ENCODE results near the gene SCO2. TPM values are rescaled to one million over a fixed set of nuclear protein-coding genes. Genes with fewer than 3 reads are reported as not detected.
A peak's percentile ranks its signal among the peaks of the same experiment; 100 is the strongest.

SCO2 gene
- total RNA-seq, 1 experiment from 2014 or later: 1.1 TPM

DNA sequence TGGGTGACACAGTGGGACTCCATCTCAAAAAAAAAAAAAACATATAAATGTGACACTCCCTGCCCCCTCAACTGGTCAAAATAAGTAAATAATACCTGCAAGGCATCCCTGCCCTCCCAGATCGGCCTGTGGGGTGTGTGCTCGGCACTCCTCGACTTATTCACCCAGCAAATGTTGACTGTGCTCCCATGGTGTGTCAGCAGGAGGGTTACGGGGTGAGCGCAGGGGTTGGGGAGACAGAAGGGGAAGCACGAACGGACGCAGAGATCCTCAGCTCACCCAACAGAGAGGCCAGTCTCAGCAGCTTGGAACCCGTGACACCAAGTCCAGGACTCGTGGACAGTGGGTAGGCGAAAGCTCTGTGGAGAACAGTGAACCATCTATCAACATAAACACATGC, 45.7 kb downstream of the SCO2 start:
- DNase-seq: no peak
- no peak overlapping the region for H3K9ac ChIP-seq (ENCODE audit: low read length)
- H3K9me2 ChIP-seq (replicated peaks; ENCODE audit: insufficient read depth, low read length): no peaks in the 10 kb centered on the region
- no peak overlapping the region for H3K27ac ChIP-seq (ENCODE audit: low read length)
- H3K4me3 ChIP-seq (ENCODE audit: low read length): no peak overlapping the region
- H3K27me3 ChIP-seq (ENCODE audit: low read length): no peaks in the 10 kb centered on the region
- no peaks in the 10 kb centered on the region for H3K36me3 ChIP-seq (ENCODE audit: insufficient read depth, low read length)
- no peak overlapping the region for H3K4me2 ChIP-seq (ENCODE audit: low read depth, low read length, poor library complexity, severe bottlenecking)
- H3K4me1 ChIP-seq (ENCODE audit: low read length): peaks cover 17% of the 10 kb centered on the region
- no peak overlapping the region for H2AFZ ChIP-seq (ENCODE audit: low read length)
- H4K20me1 ChIP-seq (ENCODE audit: insufficient read depth, low read depth, low read length): no peaks in the 10 kb centered on the region
- no peaks in the 10 kb centered on the region for H3K79me2 ChIP-seq (ENCODE audit: low read length)
- H3K9me3 ChIP-seq (ENCODE audit: low read length): no peaks in the 10 kb centered on the region

DNA sequence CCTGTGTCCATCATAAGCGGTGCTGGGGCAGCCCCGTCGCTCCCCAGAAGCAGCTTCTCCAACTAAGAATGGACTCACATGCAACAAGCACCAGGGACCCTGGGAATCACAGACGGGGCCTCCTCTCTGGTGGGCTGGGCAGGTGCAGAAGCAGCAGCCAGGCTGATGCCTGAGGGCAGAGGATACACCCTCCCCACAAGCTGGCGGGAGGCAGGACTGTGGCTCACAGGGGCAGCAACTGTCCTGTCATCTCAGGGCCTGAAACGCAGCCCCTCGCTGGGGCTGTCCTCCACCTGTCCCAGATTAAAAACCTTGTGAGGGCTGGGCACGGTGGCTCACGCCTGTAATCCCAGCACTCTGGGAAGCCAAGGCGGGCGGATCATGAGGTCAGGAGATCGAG, 47.5 kb downstream of the SCO2 start:
- H3K4me1 ChIP-seq (ENCODE audit: low read length): peaks cover 19% of the 10 kb centered on the region
- H3K36me3 ChIP-seq (ENCODE audit: insufficient read depth, low read length): no peaks in the 10 kb centered on the region
- H3K9me2 ChIP-seq (replicated peaks; ENCODE audit: insufficient read depth, low read length): no peaks in the 10 kb centered on the region
- no peak for DNase-seq
- peaks cover 15% of the 10 kb centered on the region for H3K79me2 ChIP-seq (ENCODE audit: low read length)
- H2AFZ ChIP-seq (ENCODE audit: low read length): no peak overlapping the region
- H3K27ac ChIP-seq (ENCODE audit: low read length): no peak overlapping the region
- H4K20me1 ChIP-seq (ENCODE audit: insufficient read depth, low read depth, low read length): peaks cover 12% of the 10 kb centered on the region; the same call in 1 of the 2 replicates
- no peak overlapping the region for H3K4me2 ChIP-seq (ENCODE audit: low read depth, low read length, poor library complexity, severe bottlenecking)
- no peaks in the 10 kb centered on the region for H3K27me3 ChIP-seq (ENCODE audit: low read length)
- H3K9ac ChIP-seq (ENCODE audit: low read length): no peak overlapping the region
- H3K4me3 ChIP-seq (ENCODE audit: low read length): no peak overlapping the region
- H3K9me3 ChIP-seq (ENCODE audit: low read length): no peaks in the 10 kb centered on the region

DNA sequence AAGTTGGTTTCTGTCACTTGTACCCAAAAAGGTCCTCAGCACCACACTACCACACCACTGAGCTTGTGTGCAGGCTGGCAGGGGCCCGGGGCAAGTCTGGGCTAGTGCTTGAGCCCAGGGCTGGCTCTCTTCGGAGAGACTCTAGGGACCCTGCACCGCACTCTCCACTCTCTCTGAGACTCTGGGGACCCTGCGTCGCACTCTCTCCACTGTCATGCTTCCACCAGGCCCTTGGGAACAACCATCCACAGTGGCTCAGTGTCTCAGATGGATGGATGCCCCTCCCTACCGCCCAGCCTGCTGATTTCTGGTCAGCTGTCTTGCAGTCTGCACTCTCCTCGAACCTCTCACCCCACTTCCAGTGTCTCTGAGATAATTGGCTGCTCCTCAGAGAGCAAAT, 48.5 kb downstream of the SCO2 start:
- H3K79me2 ChIP-seq (ENCODE audit: low read length): peaks cover 26% of the 10 kb centered on the region
- no peaks in the 10 kb centered on the region for H3K36me3 ChIP-seq (ENCODE audit: insufficient read depth, low read length)
- no peak overlapping the region for H2AFZ ChIP-seq (ENCODE audit: low read length)
- no peak overlapping the region for H3K27ac ChIP-seq (ENCODE audit: low read length)
- no peak overlapping the region for H3K4me2 ChIP-seq (ENCODE audit: low read depth, low read length, poor library complexity, severe bottlenecking)
- H3K9me2 ChIP-seq (replicated peaks; ENCODE audit: insufficient read depth, low read length): no peaks in the 10 kb centered on the region
- H3K9ac ChIP-seq (ENCODE audit: low read length): no peak overlapping the region
- peaks cover 23% of the 10 kb centered on the region; the same call in 1 of the 2 replicates for H4K20me1 ChIP-seq (ENCODE audit: insufficient read depth, low read depth, low read length)
- no peaks in the 10 kb centered on the region for H3K9me3 ChIP-seq (ENCODE audit: low read length)
- H3K27me3 ChIP-seq (ENCODE audit: low read length): no peaks in the 10 kb centered on the region
- H3K4me3 ChIP-seq (ENCODE audit: low read length): no peak overlapping the region
- no peak for DNase-seq
- H3K4me1 ChIP-seq (ENCODE audit: low read length): peaks cover 27% of the 10 kb centered on the region

DNA sequence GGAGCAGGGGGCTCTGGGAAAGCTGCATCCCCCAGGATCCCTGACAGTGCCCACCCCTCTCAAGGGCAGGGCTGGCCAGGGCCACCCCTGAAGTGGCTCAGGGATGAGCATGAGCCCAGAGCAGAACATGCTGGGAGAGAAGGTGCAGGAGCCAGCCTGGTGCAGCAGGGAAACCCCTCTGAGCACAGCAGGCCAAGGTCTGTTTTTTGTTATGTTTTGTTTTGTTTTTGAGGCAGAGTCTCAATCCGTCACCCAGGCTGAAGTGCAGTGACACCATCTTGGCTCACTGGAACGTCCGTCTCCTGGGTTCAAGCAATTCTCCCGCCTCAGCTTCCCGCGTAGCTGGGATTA, 49.8 kb downstream of the SCO2 start:
- peak overlapping the region; percentile 83 for H3K9ac ChIP-seq (ENCODE audit: low read length)
- H3K4me3 ChIP-seq (ENCODE audit: low read length): peak overlapping the region; percentile 83
- no peaks in the 10 kb centered on the region for H3K27me3 ChIP-seq (ENCODE audit: low read length)
- DNase-seq: no peak
- H3K79me2 ChIP-seq (ENCODE audit: low read length): peaks cover 37% of the 10 kb centered on the region
- H3K36me3 ChIP-seq (ENCODE audit: insufficient read depth, low read length): no peaks in the 10 kb centered on the region
- peaks cover 39% of the 10 kb centered on the region for H3K4me1 ChIP-seq (ENCODE audit: low read length)
- no peak overlapping the region for H3K27ac ChIP-seq (ENCODE audit: low read length)
- H3K4me2 ChIP-seq (ENCODE audit: low read depth, low read length, poor library complexity, severe bottlenecking): peak overlapping the region; percentile 92
- no peaks in the 10 kb centered on the region for H3K9me2 ChIP-seq (replicated peaks; ENCODE audit: insufficient read depth, low read length)
- peaks cover 34% of the 10 kb centered on the region; the same call in 1 of the 2 replicates for H4K20me1 ChIP-seq (ENCODE audit: insufficient read depth, low read depth, low read length)
- H2AFZ ChIP-seq (ENCODE audit: low read length): 0 out of 2 replicates have a peak overlapping the region, but pooled peaks have one; percentile 97
- H3K9me3 ChIP-seq (ENCODE audit: low read length): no peaks in the 10 kb centered on the region

DNA sequence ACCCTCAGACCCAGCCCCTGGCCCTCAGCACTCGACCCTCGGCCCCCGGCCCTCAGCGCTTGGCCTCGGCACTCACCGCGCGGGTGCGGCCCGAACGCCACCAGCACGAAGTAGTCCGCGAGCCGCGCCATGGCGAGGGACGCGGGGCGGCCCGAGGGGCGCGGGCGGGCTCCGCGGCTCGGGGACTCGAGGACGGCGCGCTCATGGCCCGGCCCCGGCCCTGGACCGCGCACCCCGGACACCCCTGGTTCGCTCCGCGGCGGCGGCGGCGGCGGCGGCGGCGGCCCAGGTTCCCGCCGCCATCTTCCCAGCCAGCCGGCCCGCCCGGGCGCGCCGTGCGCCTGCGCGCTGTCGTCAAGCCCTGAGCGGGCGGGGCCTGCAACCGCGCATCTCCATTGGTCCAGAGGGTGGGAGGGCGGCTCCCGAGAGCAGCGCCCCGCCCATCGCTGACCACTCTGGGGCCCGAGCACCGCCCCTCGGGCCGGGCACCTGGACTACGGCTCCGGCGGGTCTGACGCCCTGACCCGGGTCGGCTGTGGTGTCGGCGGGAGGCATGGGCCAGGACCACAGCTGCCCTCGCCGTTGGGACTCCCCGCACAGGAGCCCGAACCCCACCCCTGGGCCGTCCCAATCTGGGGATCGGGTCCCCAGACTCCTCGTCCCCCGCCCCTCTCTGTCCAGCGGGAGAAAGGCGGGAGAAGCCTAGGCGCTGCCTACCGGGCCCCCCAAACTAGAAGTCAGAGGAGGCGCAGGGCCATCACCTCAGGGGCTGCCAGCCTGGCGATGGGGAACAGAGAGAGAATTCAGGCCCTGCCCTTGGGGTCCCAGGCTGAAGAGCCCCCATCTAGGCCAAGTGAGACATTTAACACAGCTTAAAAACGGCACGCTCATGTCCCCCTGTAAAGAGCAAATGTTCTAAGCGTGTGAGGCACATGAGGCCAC, 50.4 kb downstream of the SCO2 start, which contains the start of gene SBF1:
TSS of gene SBF1 (minus strand) at position 326 of the 942 bp plus-strand sequence. CDS start at position 131, 195 bp downstream.
- peaks cover 46% of the 10 kb centered on the region for H3K4me1 ChIP-seq (ENCODE audit: low read length)
- no peaks in the 10 kb centered on the region for H3K36me3 ChIP-seq (ENCODE audit: insufficient read depth, low read length)
- H4K20me1 ChIP-seq (ENCODE audit: insufficient read depth, low read depth, low read length): peaks cover 34% of the 10 kb centered on the region; the same call in 1 of the 2 replicates
- H3K27me3 ChIP-seq (ENCODE audit: low read length): no peaks in the 10 kb centered on the region
- peak within 1 kb of the TSS; percentile 99 for H3K27ac ChIP-seq (ENCODE audit: low read length)
- no peaks in the 10 kb centered on the region for H3K9me3 ChIP-seq (ENCODE audit: low read length)
- H3K79me2 ChIP-seq (ENCODE audit: low read length): peaks cover 40% of the 10 kb centered on the region
- H3K4me2 ChIP-seq (ENCODE audit: low read depth, low read length, poor library complexity, severe bottlenecking): peak within 1 kb of the TSS; percentile 92
- H3K9me2 ChIP-seq (replicated peaks; ENCODE audit: insufficient read depth, low read length): no peaks in the 10 kb centered on the region
- peak within 1 kb of the TSS; percentile 83 for H3K4me3 ChIP-seq (ENCODE audit: low read length)
- H3K9ac ChIP-seq (ENCODE audit: low read length): peak within 1 kb of the TSS; percentile 89
- peak within 1 kb of the TSS; percentile 97 for H2AFZ ChIP-seq (ENCODE audit: low read length)
- DNase-seq: peak; percentile 95

DNA sequence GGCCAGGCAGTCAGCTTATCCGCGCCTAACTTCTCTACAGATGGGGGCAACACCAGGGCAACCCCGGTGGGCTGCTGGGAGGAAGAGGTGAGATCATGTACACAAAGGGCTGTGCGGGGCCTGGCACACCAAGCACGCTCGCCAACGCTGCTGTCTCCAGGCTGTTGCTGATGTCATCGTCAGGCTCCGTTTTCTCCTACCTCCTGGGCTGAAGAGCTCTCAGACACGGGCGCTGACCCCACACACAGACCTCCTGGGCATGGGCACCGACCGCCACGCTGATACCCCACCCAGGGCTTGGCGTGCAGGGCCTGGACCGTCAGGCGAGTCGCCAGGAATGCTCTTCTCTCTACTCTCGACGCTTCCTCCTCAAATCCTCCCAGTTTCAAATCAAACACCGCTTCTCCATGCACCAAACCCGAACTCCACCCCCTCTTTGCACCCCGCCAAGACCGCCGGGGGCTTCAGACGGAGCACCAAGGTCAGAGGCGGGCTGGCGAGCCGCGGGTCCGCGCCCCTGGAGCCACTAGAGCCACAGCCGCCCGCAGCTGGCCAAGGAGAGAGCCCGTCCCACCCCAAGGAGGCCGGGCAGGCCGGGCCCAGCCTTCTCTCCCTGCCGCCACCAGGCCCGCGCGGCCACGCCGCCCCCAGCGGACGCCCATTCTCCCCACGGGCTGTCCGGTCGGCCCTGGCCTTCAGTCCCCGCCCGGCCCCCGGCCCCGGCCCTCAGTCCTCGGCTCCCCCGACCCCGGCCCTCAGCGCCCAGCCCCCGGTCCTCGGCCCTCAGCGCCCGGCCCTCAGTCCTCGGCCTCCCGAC, 51.3 kb downstream of the SCO2 start:
- H3K27me3 ChIP-seq (ENCODE audit: low read length): no peaks in the 10 kb centered on the region
- H3K4me2 ChIP-seq (ENCODE audit: low read depth, low read length, poor library complexity, severe bottlenecking): peak overlapping the region; percentile 81
- no peaks in the 10 kb centered on the region for H3K9me3 ChIP-seq (ENCODE audit: low read length)
- peaks cover 55% of the 10 kb centered on the region for H3K4me1 ChIP-seq (ENCODE audit: low read length)
- peaks cover 37% of the 10 kb centered on the region; the same call in 1 of the 2 replicates for H4K20me1 ChIP-seq (ENCODE audit: insufficient read depth, low read depth, low read length)
- H3K27ac ChIP-seq (ENCODE audit: low read length): peak overlapping the region; percentile 99
- H3K4me3 ChIP-seq (ENCODE audit: low read length): peak overlapping the region; percentile 76
- H2AFZ ChIP-seq (ENCODE audit: low read length): no peak overlapping the region
- peak; percentile 65 for DNase-seq
- peaks cover 47% of the 10 kb centered on the region for H3K79me2 ChIP-seq (ENCODE audit: low read length)
- peak overlapping the region; percentile 89 for H3K9ac ChIP-seq (ENCODE audit: low read length)
- no peaks in the 10 kb centered on the region for H3K36me3 ChIP-seq (ENCODE audit: insufficient read depth, low read length)
- no peaks in the 10 kb centered on the region for H3K9me2 ChIP-seq (replicated peaks; ENCODE audit: insufficient read depth, low read length)

All from Karpas-422 (cell line).